ENCODE data around the gene RNF208.

DNA sequence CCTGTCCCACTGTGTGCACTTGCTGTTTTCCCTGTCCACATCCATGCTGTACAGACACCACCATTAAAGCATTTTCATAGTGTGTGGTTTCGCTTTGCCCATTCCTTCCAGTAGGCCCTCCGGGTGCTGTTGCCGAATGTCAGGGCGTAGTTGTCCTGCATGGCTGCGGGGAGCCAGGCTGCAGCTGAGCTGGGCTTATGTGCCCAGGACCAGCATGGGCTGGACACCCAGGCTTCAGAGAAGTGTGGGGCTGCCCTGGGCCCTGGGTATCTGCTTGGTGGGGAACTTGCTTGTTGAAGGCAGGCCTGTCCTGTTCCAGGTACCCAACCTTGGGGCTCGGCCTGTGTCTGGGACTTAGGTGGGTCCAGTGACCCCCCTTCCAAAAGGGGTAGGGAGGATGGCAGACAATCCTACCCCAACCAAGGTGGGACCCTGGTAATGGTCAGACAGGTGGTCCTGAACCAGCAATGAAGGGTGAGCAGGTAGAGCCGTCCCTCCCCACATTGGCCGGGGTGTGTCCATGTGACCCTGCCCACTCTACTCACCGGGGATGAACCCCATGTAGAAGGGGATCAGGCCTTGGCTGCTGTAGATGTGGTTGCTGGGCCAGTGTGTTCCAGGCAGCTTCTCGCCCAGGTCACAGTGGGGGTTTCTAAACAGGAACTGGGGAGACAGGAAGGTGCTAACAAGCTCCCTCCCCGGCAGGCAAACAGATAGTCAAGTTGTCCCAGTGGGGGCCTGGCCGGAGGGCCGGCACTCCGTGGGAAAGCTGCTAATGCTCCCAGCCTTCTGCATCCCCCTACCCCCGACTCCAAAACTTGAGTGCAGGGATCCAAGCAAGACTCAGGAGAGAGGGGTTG lies 21.8 kb upstream of the RNF208 start:
- TF ChIP-seq, protein P1, sequence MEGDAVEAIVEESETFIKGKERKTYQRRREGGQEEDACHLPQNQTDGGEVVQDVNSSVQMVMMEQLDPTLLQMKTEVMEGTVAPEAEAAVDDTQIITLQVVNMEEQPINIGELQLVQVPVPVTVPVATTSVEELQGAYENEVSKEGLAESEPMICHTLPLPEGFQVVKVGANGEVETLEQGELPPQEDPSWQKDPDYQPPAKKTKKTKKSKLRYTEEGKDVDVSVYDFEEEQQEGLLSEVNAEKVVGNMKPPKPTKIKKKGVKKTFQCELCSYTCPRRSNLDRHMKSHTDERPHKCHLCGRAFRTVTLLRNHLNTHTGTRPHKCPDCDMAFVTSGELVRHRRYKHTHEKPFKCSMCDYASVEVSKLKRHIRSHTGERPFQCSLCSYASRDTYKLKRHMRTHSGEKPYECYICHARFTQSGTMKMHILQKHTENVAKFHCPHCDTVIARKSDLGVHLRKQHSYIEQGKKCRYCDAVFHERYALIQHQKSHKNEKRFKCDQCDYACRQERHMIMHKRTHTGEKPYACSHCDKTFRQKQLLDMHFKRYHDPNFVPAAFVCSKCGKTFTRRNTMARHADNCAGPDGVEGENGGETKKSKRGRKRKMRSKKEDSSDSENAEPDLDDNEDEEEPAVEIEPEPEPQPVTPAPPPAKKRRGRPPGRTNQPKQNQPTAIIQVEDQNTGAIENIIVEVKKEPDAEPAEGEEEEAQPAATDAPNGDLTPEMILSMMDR (IDR thresholded peaks at IDR 0.05 in 4 of 5, conservative IDR thresholded peaks at IDR 0.05 in 1 of 5), result no peak
- TF ChIP-seq POLR2A (IDR thresholded peaks at IDR 0.05), result no peak

All from gastrocnemius medialis (tissue), 4 donors.